ENCODE measurements around the gene MARK2. TPM values are rescaled to one million over a fixed set of nuclear protein-coding genes. Genes with fewer than 3 reads are reported as not detected.

The MARK2 gene
- polyA plus RNA-seq, 1 donor (not counting 4 experiments of a cell fraction or from before 2014, with no cell fraction given) = 20.8 TPM

DNA sequence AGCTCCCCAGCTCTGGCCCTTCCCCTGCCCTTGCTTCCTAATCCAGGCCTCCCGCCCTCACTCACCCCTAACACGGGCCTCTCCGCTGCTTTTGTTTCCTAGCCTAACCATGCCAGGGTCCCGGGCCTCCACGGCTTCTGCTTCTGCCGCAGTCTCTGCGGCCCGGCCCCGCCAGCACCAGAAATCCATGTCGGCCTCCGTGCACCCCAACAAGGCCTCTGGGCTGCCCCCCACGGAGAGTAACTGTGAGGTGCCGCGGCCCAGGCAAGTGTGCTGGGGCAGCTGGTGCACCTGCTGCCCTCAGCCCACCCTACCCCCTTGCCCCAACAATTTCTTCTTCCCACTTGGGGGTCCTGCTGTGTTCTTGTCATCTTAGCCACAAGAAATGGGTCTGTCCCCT lies 65.0 kb downstream of the MARK2 start:
- no peaks in the 10 kb centered on the region for H3K27me3 ChIP-seq (ENCODE audit: control insufficient read depth, extremely low read depth, insufficient read depth, low read length)
- H3K4me3 ChIP-seq (ENCODE audit: control insufficient read depth in 2 of 3, extremely low read depth in 1 of 3, insufficient read depth in 2 of 3, low read depth in 1 of 3, low read length in 3 of 3) = no peak overlapping the region
- no peak for FAIRE-seq
- H3K4me2 ChIP-seq (ENCODE audit: control insufficient read depth, extremely low read depth, insufficient read depth, low read depth, low read length) = no peak overlapping the region
- H3K9me1 ChIP-seq (ENCODE audit: control insufficient read depth, extremely low read depth, insufficient read depth, low read length) = no peaks in the 10 kb centered on the region
- H4K20me1 ChIP-seq (ENCODE audit: control insufficient read depth, extremely low read depth, insufficient read depth, low read length) = peaks cover 3% of the 10 kb centered on the region
- dilution Hi-C loops (cut with MboI; ENCODE audit: extremely low pct_ligation_motif_present, low sequenced_read_pairs) = no loop called here
- H3K36me3 ChIP-seq (ENCODE audit: control insufficient read depth in 2 of 2, extremely low read depth in 1 of 2, insufficient read depth in 2 of 2, low read length in 2 of 2) = peaks cover 60 to 67% of the 10 kb centered on the region in 2 experiments
- H3K9ac ChIP-seq (ENCODE audit: control insufficient read depth, extremely low read depth, insufficient read depth, low read length) = no peak overlapping the region
- no peaks in the 10 kb centered on the region for H3K79me2 ChIP-seq (ENCODE audit: control insufficient read depth, insufficient read depth, low read length)
- no peak overlapping the region for H3K27ac ChIP-seq (ENCODE audit: control insufficient read depth, insufficient read depth, low read length)
- H3K4me1 ChIP-seq (ENCODE audit: control insufficient read depth, extremely low read depth, insufficient read depth, low read length) = no peaks in the 10 kb centered on the region
- no peak for DNase-seq (ENCODE audit: low read depth, low spot score)
- TF ChIP-seq, protein P1, sequence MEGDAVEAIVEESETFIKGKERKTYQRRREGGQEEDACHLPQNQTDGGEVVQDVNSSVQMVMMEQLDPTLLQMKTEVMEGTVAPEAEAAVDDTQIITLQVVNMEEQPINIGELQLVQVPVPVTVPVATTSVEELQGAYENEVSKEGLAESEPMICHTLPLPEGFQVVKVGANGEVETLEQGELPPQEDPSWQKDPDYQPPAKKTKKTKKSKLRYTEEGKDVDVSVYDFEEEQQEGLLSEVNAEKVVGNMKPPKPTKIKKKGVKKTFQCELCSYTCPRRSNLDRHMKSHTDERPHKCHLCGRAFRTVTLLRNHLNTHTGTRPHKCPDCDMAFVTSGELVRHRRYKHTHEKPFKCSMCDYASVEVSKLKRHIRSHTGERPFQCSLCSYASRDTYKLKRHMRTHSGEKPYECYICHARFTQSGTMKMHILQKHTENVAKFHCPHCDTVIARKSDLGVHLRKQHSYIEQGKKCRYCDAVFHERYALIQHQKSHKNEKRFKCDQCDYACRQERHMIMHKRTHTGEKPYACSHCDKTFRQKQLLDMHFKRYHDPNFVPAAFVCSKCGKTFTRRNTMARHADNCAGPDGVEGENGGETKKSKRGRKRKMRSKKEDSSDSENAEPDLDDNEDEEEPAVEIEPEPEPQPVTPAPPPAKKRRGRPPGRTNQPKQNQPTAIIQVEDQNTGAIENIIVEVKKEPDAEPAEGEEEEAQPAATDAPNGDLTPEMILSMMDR (optimal IDR thresholded peaks at IDR 0.05 in 1 of 3, IDR thresholded peaks at IDR 0.05 in 1 of 3, conservative IDR thresholded peaks at IDR 0.05 in 1 of 3; ENCODE audit: extremely low read depth in 1 of 3, insufficient read depth in 2 of 3, low read length in 3 of 3) = no peak
- no peak for TF ChIP-seq EZH2 (IDR thresholded peaks at IDR 0.05; ENCODE audit: low read length)
- no peak overlapping the region for H2AFZ ChIP-seq (ENCODE audit: control insufficient read depth, low read length)
- H3K9me3 ChIP-seq (ENCODE audit: control insufficient read depth, low read depth, low read length) = no peaks in the 10 kb centered on the region

DNA sequence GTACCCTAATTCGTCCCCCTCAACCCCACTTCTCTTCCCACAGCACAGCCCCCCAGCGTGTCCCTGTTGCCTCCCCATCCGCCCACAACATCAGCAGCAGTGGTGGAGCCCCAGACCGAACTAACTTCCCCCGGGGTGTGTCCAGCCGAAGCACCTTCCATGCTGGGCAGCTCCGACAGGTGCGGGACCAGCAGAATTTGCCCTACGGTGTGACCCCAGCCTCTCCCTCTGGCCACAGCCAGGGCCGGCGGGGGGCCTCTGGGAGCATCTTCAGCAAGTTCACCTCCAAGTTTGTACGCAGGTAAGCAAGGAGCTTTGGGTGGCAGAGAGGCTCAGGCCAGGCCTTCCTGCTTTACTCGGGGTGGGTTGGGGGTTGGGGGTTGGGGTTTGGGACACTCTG lies 65.8 kb downstream of the MARK2 start:
- peaks cover 56 to 58% of the 10 kb centered on the region in 2 experiments for H3K36me3 ChIP-seq (ENCODE audit: control insufficient read depth in 2 of 2, extremely low read depth in 1 of 2, insufficient read depth in 2 of 2, low read length in 2 of 2)
- no peak overlapping the region for H3K4me2 ChIP-seq (ENCODE audit: control insufficient read depth, extremely low read depth, insufficient read depth, low read depth, low read length)
- H3K9ac ChIP-seq (ENCODE audit: control insufficient read depth, extremely low read depth, insufficient read depth, low read length) = no peak overlapping the region
- H3K4me1 ChIP-seq (ENCODE audit: control insufficient read depth, extremely low read depth, insufficient read depth, low read length) = no peaks in the 10 kb centered on the region
- H3K9me3 ChIP-seq (ENCODE audit: control insufficient read depth, low read depth, low read length) = no peaks in the 10 kb centered on the region
- FAIRE-seq (no peak), DNase-seq (ENCODE audit: low read depth, low spot score) (no peak)
- peaks cover 3% of the 10 kb centered on the region for H4K20me1 ChIP-seq (ENCODE audit: control insufficient read depth, extremely low read depth, insufficient read depth, low read length)
- no peaks in the 10 kb centered on the region for H3K27me3 ChIP-seq (ENCODE audit: control insufficient read depth, extremely low read depth, insufficient read depth, low read length)
- H3K4me3 ChIP-seq (ENCODE audit: control insufficient read depth in 2 of 3, extremely low read depth in 1 of 3, insufficient read depth in 2 of 3, low read depth in 1 of 3, low read length in 3 of 3) = no peak overlapping the region
- H3K79me2 ChIP-seq (ENCODE audit: control insufficient read depth, insufficient read depth, low read length) = no peaks in the 10 kb centered on the region
- TF ChIP-seq, protein P1 (optimal IDR thresholded peaks at IDR 0.05 in 1 of 3, IDR thresholded peaks at IDR 0.05 in 1 of 3, conservative IDR thresholded peaks at IDR 0.05 in 1 of 3; ENCODE audit: extremely low read depth in 1 of 3, insufficient read depth in 2 of 3, low read length in 3 of 3) = no peak
- TF ChIP-seq EZH2 (IDR thresholded peaks at IDR 0.05; ENCODE audit: low read length) = no peak
- no peaks in the 10 kb centered on the region for H3K9me1 ChIP-seq (ENCODE audit: control insufficient read depth, extremely low read depth, insufficient read depth, low read length)
- no peak overlapping the region for H3K27ac ChIP-seq (ENCODE audit: control insufficient read depth, insufficient read depth, low read length)
- no peak overlapping the region for H2AFZ ChIP-seq (ENCODE audit: control insufficient read depth, low read length)
- dilution Hi-C loops (cut with MboI; ENCODE audit: extremely low pct_ligation_motif_present, low sequenced_read_pairs) = no loop called here

All from keratinocyte (primary cell).